ENCODE data around the gene NUB1.
A peak's percentile ranks its signal among the peaks of the same experiment; 100 is the strongest.

NUB1 gene

GRCh38 chr7:151308791-151309190, 32.8 kb upstream of the NUB1 start:
- TF ChIP-seq, protein P1, sequence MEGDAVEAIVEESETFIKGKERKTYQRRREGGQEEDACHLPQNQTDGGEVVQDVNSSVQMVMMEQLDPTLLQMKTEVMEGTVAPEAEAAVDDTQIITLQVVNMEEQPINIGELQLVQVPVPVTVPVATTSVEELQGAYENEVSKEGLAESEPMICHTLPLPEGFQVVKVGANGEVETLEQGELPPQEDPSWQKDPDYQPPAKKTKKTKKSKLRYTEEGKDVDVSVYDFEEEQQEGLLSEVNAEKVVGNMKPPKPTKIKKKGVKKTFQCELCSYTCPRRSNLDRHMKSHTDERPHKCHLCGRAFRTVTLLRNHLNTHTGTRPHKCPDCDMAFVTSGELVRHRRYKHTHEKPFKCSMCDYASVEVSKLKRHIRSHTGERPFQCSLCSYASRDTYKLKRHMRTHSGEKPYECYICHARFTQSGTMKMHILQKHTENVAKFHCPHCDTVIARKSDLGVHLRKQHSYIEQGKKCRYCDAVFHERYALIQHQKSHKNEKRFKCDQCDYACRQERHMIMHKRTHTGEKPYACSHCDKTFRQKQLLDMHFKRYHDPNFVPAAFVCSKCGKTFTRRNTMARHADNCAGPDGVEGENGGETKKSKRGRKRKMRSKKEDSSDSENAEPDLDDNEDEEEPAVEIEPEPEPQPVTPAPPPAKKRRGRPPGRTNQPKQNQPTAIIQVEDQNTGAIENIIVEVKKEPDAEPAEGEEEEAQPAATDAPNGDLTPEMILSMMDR (IDR thresholded peaks at IDR 0.05; ENCODE audit: insufficient read depth, missing control alignments): no peak
- FAIRE-seq: no peak

GRCh38 chr7:151309311-151309710, 32.3 kb upstream of the NUB1 start:
- TF ChIP-seq, protein P1 (IDR thresholded peaks at IDR 0.05; ENCODE audit: insufficient read depth, missing control alignments): no peak
- DNase-seq (ENCODE audit: insufficient read length, low spot score) (no peak), FAIRE-seq (no peak)

More at GRCh38 chr7:151308791-151309190, 32.8 kb upstream of the NUB1 start:
- no peak for DNase-seq (ENCODE audit: insufficient read length, low spot score)

DNA sequence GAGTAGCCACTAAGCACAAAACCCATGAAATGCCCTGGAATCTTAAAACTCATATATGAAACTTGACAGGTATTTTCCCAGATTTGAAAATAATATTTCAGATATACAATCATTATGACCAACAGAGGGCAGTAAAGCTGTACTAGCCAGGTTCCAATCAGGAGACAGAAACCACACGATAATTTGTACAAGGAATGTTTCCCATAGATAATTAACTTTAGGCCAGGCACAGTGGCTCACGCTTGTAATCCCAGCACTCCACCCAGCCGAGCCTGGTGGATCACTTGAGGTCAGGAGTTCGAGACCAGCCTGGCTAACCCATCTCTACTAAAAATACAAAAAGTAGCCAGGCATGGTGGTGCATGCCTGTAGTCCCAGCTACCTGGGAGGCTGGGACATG, 31.0 kb upstream of the NUB1 start:
- TF ChIP-seq, protein P1 (IDR thresholded peaks at IDR 0.05; ENCODE audit: insufficient read depth, missing control alignments): peak; percentile 36
- FAIRE-seq (no peak), DNase-seq (ENCODE audit: insufficient read length, low spot score) (no peak)

DNA sequence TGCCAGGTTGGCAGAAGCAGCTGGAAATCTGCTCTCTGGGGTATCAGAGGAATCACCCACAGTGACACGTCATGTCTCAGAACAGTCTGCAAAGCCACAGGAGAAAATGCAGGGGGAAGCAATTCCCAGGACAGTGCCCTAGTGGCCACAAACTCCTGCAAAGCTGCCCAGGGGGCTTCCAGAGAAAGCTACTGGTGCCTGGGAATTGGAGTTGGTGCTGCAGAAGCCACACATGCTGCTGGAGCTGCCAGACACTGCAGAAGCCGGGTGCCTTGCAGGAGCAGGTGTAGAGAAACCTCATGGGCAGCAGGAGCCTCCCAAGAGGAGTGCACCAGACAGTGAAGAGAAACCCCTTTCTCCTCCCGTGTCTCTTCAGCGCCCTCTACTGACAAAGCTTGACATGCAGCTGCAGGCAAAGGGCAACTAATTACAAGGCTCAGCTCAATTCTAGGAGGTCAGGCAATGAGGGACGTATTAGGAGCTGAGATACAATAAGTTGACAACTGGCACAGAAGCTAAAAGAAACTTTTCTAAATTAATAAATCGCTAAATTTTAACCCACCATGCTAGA, 30.2 kb upstream of the NUB1 start:
- no peak for DNase-seq (ENCODE audit: insufficient read length, low spot score)
- TF ChIP-seq, protein P1 (IDR thresholded peaks at IDR 0.05; ENCODE audit: insufficient read depth, missing control alignments): peak; percentile 19
- FAIRE-seq: no peak

GRCh38 chr7:151312356-151312755, 29.3 kb upstream of the NUB1 start:
- DNase-seq (ENCODE audit: insufficient read length, low spot score) (no peak), FAIRE-seq (no peak)
- TF ChIP-seq, protein P1 (IDR thresholded peaks at IDR 0.05; ENCODE audit: insufficient read depth, missing control alignments): no peak

DNA sequence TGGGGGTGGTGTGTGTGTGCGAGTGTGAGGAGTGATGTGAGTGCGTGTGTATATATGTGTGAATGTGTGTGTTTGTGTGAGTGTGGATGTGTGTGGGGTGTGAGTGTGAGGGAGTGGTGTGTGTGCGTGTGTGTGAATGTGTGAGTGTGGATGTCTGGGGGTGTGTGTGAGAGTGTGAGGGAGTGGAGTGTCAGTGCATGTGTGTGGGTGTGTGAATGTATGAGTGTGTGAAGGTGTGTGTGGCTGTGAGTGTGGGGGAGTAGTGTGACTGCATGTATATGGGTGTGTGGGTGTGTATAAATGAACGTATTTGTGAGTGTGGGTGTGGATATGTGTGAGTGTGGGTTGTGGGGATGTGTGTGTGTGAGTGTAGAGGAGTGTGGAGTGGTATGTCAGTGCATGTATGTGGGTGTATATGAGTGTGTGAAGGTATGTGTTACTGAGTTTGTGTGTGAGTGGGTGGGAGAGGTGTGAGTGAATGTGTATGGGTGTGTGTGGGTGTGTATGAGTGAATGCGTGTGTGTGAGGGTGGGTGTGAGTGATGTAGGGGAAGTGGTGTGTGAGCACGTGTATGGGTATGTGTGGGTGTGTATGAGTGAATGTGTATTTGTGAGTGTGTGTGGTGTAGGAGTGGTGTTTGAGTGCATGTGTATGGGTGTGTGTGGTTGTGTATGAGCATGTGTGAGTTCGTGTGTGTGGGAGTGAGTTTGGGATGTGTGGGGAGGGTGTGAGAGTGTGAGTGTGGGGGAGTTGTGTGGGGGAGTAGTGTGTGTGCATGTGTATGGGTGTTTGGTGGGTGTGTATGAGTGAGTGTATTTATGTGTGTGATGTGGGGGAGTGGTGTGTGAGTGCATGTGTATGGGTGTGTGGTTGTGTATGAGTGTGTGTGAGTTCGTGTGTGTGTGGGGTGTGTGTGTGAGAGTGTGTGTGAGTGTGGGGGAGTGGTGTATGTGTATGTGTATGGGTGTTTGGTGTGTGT, 28.5 kb upstream of the NUB1 start:
- DNase-seq (ENCODE audit: insufficient read length, low spot score) (no peak), FAIRE-seq (no peak)
- TF ChIP-seq, protein P1 (IDR thresholded peaks at IDR 0.05; ENCODE audit: insufficient read depth, missing control alignments): no peak

DNA sequence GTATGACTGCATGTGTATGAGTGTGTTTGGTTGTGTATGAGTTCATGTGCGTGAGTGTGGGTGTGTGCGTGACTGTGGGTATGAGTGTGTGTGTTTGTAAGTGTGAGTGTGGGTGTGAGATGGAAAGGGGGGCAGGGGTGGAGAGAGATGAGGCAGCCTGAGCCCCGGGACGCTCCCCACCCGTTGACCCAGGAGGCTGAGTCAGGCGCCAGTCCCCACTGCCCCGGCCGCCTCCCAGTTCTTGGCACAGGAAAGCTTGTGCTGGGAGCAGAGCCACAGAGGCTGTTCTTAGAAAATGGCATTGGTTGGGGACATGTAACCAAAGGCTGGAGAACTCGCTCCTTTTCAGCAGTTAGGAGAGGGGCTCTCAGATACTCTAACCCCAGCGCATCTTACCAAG, 27.8 kb upstream of the NUB1 start:
- FAIRE-seq (no peak), DNase-seq (ENCODE audit: insufficient read length, low spot score) (no peak)
- TF ChIP-seq, protein P1 (IDR thresholded peaks at IDR 0.05; ENCODE audit: insufficient read depth, missing control alignments): no peak

Data from D721Med (cell line).